Ovary (tissue), 9 donors: ENCODE measurements around the gene MOV10. TPM values are rescaled to one million over a fixed set of nuclear protein-coding genes. Genes with fewer than 3 reads are reported as not detected.

Source experiments
- DNase-seq, 5 donors: peaks; one replicate each; pipeline ENCODE4 v3.0.0-alpha.2; 2019 to 2020
- H3K27ac ChIP-seq, 2 donors: fragments of 200-600 bp; one replicate each; pipeline versions ENCODE4 v1.5.1 to v1.8.0; 2019 to 2022
- H3K27me3 ChIP-seq: fragments of 200-600 bp; one replicate; pipeline ENCODE4 v1.8.0; 2022
- H3K36me3 ChIP-seq: fragments of 200-600 bp; sonication (generic); one replicate; pipeline ENCODE4 v1.5.1; 2019
- H3K4me1 ChIP-seq: one replicate; pipeline ENCODE4 v1.8.1; 2013; ENCODE audit warnings: mild to moderate bottlenecking, moderate library complexity; ENCODE audit not compliant: insufficient read depth
- H3K4me3 ChIP-seq: fragments of 200-600 bp; sonication (generic); one replicate; pipeline ENCODE4 v1.5.1; 2017
- H3K9me3 ChIP-seq, 2 donors: fragments of 200-600 bp in 1 of 2; sonication (generic) in 1 of 2; one replicate each; pipeline versions ENCODE4 v1.5.1 to v1.8.1; 2013 to 2019; ENCODE audit warnings: mild to moderate bottlenecking in 1 of 2, moderate library complexity in 1 of 2
- EP300 ChIP-seq: sonication (generic); formaldehyde crosslinking; IDR thresholded peaks from one replicate; pipeline ENCODE4 v1.6.1; 2017; ENCODE audit warnings: antibody characterized with exemption
- POLR2A ChIP-seq: fragments of 450-650 bp; IDR thresholded peaks from one replicate; pipeline ENCODE4 v1.6.1; 2017; ENCODE audit warnings: antibody characterized with exemption, mild to moderate bottlenecking, moderate library complexity
- WGBS, 3 donors: extraction: QIAGEN DNeasy Blood & Tissue Kit in 1 of 3; methylation state at CpG; one replicate each; pipeline versions ENCODE4 v1.1.5 to v1.1.7; 2013 to 2017; 5-methylcytosine and 5-hydroxymethylcytosine counted together
- intact Hi-C, 4 donors: fragments of 100-400 bp; cut with DNase I; formaldehyde crosslinking; loops; one replicate each; pipeline versions ENCODE4 v1.11.0 to v1.15.1; 2022 to 2023
- polyA plus RNA-seq, 2 donors: library from polyadenylated mRNA; stranded (reverse); fragments of 200-250 nt in 1 of 2; fragments of 350-450 nt in 1 of 2; fragmentation: Illumina TruSeq in 1 of 2; extraction: RNeasy Lipid Tissue Mini Kit (QIAGEN cat#74804) in 1 of 2; gene quantifications; one replicate each; pipeline ENCODE4 v1.2.3, GENCODE V29; 2013 to 2014
- total RNA-seq, 7 donors: library from RNA; depleted of rRNA in 2 of 7; stranded (reverse); fragments of >200 nt in 2 of 7; fragmentation: NEBNext Ultra II Directional in 3 of 7; extraction: Animal tissue kit (Norgen Biotek cat#: 25700) in 3 of 7; gene quantifications; one replicate each; pipeline versions ENCODE4 v1.1.0 to v1.2.4, GENCODE V29; 2016 to 2023
- TF ChIP-seq, protein P1 (sequence below), 3 donors: fragments of 450-650 bp in 2 of 3; fragments of 200-600 bp in 1 of 3; IDR thresholded peaks; one replicate each; pipeline versions ENCODE4 v1.5.1 to v1.8.0; 2016 to 2022; ENCODE audit warnings: antibody characterized with exemption in 3 of 3, mild to moderate bottlenecking in 1 of 3
- donor health status: DM: no; HTN: no; CAD: no; lungs with moderate emphysema.
- donor health status: DM: no; HTN: no; CAD: no.
- donor health status: Bipolar disorder and iron deficiency.
- donor health status: DM: yes; HTN: yes; CAD: no.
- donor health status: DM: no; HTN: no; CAD: no.
- donor health status: DM: yes; HTN: yes; CAD: no.

MOV10 gene
- total and polyA plus RNA-seq, 9 donors = 31.7 to 66.3 (median 50.2) TPM

DNA sequence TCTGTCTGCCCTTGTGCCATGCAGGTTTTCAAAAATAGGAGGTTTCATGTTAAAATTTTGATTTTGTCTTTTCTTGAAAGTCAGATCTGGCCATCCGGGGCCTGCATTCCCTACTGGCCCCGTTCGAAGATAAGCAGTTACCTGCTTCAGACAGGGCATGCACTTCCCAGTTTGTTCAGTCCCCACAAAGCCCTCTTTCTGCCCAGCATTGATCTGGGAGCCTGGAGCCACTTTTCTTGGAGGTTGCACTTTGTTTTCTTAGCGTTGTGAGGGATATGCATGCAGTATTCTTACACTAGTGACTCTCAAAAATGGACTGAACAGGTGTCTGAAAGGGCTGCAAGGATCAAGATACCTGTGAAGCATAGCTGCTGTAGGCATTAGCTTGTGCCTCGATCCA is 11.5 kb downstream of the MOV10 start:
- DNase-seq = no peak
- peaks cover 4% of the 10 kb centered on the region for H3K4me1 ChIP-seq
- WGBS, 3 donors = 91 to 94% (median 92%) methylated on average over 5 of the region's 5 CpGs
- H3K9me3 ChIP-seq = no peaks in the 10 kb centered on the region
- H3K27ac ChIP-seq = no peak overlapping the region
- H3K4me3 ChIP-seq = no peak overlapping the region
- intact Hi-C loops = no loop called here
- TF ChIP-seq, protein P1, sequence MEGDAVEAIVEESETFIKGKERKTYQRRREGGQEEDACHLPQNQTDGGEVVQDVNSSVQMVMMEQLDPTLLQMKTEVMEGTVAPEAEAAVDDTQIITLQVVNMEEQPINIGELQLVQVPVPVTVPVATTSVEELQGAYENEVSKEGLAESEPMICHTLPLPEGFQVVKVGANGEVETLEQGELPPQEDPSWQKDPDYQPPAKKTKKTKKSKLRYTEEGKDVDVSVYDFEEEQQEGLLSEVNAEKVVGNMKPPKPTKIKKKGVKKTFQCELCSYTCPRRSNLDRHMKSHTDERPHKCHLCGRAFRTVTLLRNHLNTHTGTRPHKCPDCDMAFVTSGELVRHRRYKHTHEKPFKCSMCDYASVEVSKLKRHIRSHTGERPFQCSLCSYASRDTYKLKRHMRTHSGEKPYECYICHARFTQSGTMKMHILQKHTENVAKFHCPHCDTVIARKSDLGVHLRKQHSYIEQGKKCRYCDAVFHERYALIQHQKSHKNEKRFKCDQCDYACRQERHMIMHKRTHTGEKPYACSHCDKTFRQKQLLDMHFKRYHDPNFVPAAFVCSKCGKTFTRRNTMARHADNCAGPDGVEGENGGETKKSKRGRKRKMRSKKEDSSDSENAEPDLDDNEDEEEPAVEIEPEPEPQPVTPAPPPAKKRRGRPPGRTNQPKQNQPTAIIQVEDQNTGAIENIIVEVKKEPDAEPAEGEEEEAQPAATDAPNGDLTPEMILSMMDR (IDR thresholded peaks at IDR 0.05) = no peak
- no peak for TF ChIP-seq EP300
- no peak for TF ChIP-seq POLR2A
- H3K27me3 ChIP-seq = no peaks in the 10 kb centered on the region
- H3K36me3 ChIP-seq = no peaks in the 10 kb centered on the region

DNA sequence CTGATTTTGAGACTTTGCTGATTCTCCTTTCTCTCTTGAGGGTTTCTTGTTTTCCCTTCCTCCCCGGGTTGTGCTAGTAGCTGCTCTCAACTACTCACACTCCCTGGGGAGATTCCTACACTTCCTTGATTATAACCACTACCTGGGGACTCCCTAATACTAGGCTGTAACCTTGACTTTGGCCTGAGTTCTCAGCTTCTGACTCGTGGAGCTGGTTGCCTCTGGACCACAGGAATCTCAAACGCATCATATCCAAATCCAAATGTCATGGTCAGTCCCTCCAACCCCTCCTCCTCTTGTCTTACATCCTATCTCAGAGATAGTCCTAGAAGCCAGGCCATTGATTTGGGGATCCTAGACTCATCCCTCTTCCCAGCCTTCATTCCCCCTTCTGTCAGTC is 12.0 kb downstream of the MOV10 start:
- TF ChIP-seq, protein P1 (IDR thresholded peaks at IDR 0.05) = no peak
- TF ChIP-seq POLR2A (no peak), EP300 (no peak)
- intact Hi-C loops = no loop called here

DNA sequence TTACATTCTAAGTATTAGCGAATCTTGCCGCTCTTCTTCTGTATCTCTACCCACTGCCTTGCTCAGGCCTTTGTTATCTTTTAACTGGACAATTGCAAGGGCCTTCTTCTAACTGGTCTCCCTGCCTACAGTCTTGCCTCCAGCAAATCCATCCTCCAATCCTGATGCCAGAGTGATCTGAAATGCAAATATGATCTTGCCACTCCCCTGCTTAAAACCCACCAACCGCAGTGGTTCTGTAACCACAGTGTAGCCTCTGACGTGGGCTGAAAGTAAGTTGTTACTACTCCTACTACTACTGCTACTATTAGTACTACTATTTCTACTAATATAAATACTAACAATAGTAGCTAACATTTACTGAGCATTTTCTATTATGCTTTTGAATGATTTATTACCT is 12.4 kb downstream of the MOV10 start:
- intact Hi-C loops = no loop called here
- no peak for DNase-seq
- H3K4me1 ChIP-seq = peaks cover 4% of the 10 kb centered on the region
- no peak for TF ChIP-seq EP300
- no peak for TF ChIP-seq POLR2A
- TF ChIP-seq, protein P1 (IDR thresholded peaks at IDR 0.05) = no peak
- H3K4me3 ChIP-seq = no peak overlapping the region
- no peaks in the 10 kb centered on the region for H3K36me3 ChIP-seq
- 88 to 93% (median 92%) methylated on average over 4 of the region's 4 CpGs for WGBS, 3 donors
- H3K27ac ChIP-seq = no peak overlapping the region
- H3K9me3 ChIP-seq = no peaks in the 10 kb centered on the region
- no peaks in the 10 kb centered on the region for H3K27me3 ChIP-seq

More for the DNA sequence above, 12.0 kb downstream of the MOV10 start:
- Histone ChIP-seq H3K36me3 (no peaks in the 10 kb centered on the region), H3K27me3 (no peaks in the 10 kb centered on the region), H3K27ac (no peak overlapping the region), H3K4me1 (peaks cover 4% of the 10 kb centered on the region), H3K9me3 (no peaks in the 10 kb centered on the region), H3K4me3 (no peak overlapping the region)
- no peak for DNase-seq
- 39 to 45% (median 43%) methylated on average over 3 of the region's 3 CpGs for WGBS, 3 donors

DNA sequence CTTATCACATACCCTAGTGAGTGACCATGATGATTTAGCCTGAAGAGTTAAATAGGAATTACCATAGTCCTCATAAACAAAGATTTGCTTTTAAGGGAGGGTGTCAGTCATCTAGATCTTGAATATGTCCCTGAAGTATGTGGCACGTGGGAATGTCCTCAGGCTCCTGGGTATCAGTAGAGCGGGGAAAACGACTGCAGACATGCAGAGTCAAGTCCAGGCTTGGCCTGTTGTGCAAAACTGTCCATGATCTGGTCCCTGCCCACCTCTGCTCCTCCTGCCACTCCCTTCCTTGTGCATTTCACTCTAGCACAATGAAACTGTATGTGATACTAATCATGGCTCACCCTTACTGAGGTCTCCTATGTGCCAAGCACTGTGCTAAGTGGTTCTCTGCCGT is 12.9 kb downstream of the MOV10 start:
- no peak overlapping the region for H3K27ac ChIP-seq

More for the DNA sequence above, 12.9 kb downstream of the MOV10 start:
- 80 to 88% (median 82%) methylated on average over 4 of the region's 4 CpGs for WGBS, 3 donors
- peaks cover 4% of the 10 kb centered on the region for H3K4me1 ChIP-seq
- H3K27me3 ChIP-seq = no peaks in the 10 kb centered on the region
- TF ChIP-seq, protein P1 (IDR thresholded peaks at IDR 0.05) = no peak
- TF ChIP-seq POLR2A (no peak), EP300 (no peak)
- intact Hi-C loops = no loop called here
- H3K4me3 ChIP-seq = no peak overlapping the region
- no peak for DNase-seq
- H3K36me3 ChIP-seq = no peaks in the 10 kb centered on the region
- H3K9me3 ChIP-seq = no peaks in the 10 kb centered on the region
